ENCODE data around the gene EEPD1.

The EEPD1 gene

DNA sequence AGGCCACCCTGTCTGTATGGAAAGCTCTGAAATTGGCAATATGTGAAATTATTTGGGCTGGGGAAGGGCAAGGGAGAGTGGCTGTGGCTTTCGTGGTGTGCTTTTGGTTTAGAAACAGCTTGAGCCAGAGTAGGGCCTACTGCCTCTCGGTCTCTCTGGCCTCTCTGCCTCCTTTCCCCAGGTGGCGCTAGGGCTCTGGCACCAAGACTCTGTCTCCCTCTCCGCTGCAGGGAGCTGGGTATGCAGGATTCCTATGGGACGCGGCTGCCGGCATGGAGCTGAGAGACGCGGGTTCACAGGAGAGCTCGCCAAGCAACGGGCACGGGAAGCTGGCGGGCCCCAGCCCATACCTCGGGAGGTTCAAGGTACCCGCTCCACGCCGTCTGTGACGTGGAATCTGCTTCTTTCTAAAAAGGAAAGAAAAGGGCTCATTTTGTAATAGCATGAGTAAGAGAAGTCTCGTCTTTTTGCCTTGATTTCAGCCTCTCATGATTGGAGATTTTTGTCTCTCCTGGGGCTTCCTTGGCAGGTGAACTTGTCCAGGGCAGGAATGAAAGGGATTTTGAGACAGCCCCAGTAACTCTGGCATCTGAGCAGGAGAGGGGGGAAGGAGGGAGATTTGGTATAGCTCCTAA lies 131.5 kb downstream of the EEPD1 start:
- no peak for DNase-seq

DNA sequence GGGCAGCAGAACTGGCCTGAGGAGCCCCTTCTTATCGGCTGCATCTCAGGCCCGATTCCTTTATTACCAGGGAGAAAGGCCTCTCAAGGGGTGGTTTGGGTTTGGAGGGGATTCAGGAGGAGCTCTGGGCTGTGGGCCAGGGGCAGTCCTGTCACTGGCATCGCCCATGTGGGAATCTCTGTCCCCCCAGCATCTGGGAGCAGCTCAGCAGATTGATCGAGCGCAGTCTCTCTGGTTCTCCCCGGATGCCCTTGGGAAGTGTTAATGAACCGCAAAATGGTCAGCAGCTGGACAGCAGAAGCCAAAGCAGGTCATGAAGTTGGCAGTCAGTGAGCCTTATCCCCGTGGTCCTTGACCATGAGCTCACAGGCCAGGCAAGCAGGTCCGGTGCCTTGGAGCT lies 132.2 kb downstream of the EEPD1 start:
- DNase-seq, result no peak

DNA sequence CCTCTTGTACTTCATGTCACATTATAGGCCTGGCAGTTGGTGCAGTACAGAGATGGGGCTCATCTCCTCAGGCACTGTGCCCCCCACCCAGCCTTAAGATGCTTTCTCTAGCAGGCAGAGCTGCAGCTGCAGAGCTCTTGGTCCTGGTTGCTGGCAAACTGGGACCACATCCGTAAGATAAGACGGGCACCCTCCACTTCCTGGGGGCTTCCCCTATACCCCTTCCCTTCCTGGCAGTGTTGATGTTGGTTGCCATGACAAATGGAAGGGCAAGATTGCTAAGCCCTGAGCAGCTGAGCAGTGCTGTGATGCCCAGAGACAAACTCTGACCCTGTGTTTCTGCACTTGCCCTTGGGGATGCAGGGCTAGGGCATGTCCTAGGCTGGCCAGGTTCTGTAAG lies 133.2 kb downstream of the EEPD1 start:
- no peak for DNase-seq

DNA sequence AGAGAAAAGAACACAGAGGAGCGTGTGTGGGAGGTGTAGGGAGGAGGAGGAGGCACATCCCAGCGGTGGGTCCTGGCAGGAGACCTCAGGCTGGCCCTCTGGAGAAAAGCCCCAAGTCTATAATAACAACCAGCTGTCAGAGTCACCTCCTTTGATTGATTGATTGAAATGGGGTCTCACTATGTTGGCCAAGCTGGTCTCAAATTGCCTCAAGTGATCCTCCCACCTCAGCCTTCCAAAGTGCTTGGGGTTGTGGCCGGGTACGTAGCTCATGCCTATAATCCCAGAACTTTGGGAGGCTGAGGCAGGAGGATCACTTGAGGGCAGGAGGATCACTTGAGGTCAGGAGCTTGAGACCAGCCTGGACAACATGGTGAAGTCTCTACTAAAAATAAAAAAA lies 133.6 kb downstream of the EEPD1 start:
- no peak for DNase-seq

DNA sequence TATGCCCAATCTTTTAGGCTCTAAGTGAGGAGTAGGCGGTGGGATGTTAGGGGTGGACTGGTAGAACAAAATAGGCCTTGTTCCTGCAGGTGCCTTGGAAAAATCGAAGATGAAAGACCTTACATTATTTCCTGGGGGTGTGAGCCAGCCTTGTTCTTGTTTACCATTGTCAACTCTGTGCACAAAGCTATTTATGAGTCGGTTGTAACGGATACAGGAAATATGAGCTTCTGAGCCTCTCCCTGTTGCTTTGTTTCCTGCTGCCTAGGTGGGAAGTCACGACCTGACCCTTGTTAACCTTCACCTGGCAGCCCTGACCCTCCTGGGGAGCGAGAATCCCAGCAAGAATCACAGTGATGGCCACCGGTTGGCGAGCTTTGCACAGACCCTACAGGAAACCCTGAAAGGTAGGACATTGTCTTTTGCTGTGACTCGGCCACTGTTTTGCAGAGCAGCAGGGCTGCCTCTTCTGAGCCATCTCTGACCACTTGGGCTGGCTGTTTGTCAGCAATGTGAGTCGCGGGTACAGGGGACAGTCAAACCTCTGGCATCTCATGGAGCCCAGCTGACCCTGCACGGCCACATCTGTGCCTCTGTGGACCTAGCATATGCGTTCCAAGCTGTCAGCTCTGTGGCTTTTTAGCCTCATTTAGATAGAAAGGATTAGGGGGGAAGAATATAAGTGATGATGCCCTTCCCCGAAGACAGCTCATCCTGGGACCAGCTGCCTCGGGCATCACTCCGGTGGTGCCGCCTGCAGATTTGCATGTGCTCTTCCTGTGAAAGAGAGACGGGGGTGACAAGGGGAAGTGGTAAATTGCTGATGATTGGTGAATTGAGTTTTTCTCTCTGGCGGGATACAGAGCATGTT lies 134.6 kb downstream of the EEPD1 start:
- DNase-seq, result peak; percentile 15

DNA sequence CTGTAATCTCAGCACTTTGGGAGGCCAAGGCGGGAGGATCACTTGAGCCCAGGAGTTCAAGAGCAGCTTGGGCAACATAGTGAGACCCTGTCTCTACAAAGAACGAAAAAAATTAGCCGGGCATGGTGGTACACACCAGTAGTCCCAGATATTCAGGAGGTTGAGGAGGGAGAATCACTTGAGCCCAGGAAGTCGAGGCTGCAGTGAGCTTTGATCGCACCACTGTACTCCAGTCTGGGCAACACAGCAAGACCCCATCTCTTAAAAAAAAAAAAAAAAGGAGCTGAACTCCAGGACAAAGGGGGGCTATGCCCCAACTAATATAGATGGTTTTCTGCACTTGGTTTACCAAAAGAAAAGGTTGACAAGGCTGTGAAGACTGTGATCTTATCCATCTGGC lies 135.4 kb downstream of the EEPD1 start:
- DNase-seq, result no peak

DNA sequence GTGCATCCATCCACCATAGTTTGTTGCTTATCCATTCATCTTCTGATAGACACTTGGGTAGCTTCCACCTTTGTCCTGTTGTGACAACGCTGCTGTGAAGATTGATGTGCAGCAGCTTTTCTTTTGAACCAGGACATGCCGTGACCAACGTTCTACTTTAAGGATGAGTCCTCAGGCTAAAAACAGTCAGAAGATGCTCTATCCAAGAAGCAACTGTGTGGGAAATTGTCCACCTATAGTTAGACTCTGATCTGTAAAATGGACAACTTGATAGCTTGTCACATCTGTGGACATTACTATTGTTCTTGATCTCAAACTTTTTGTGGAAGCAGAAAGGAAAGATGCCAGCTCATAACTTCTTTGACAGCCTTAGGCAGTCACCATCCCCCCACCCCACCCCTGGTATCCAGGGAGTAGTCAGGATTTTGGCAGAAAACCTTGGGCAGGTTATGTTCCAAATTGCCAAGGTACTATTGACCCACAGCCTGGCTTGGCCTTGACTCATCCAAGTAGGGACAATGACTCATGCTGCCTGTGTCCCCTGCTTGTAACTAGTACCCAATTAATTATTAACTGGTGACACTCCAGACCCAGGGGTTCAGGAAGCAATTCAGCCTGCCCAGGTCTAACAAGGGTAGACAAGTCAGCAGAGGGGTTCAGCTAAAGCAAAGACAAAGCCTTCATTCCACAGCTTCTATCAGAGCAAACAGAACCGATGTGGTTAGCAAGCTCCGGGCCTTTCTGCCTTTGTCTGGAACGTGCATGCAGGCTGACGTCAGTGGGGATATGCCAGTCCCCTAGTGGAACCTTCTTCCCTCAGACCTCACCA lies 137.0 kb downstream of the EEPD1 start:
- DNase-seq, result no peak

DNA sequence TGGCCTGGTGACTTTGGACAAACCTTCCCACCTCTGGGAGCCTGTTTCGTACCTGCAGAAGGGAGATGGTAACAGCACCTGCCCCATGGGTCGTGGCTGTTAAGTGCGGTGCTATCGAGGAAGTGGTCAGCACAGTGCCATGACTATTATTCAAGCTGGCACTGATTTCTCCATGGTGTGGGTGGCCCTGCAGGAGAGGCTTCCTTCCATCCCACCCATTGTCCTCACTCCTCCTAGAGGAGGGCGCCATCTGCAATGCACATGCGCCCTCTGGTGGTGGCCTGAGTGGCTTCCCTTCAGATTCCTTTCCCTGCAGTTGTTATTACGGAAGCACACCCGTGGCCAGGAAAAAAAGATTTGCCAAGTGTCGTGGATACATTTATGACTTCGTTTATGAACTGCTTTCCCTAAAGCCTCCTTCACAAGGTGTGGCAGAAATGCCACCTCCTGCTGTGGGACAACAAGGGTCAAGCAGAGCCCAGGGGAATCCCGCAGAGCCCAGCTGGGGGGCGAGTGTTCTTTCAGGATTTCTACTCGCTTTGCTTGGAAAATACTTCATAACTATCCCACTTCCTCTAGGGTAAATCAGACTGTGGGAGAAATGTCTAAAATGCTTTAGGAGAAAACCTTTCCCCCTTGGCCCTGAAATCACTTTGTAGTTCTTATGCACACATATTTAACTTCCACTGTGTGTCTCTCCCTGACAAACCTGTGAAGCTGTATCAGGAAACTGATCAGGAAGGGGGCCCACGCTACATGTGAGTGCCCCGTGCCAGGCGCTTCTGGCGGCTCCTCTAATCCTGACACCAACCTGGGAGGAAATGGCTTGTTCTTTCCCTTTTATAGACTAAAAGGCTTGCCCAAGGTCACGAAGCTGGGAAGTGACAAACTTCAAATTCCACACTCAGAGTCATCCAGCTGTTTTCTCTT lies 138.6 kb downstream of the EEPD1 start:
- DNase-seq, result no peak

DNA sequence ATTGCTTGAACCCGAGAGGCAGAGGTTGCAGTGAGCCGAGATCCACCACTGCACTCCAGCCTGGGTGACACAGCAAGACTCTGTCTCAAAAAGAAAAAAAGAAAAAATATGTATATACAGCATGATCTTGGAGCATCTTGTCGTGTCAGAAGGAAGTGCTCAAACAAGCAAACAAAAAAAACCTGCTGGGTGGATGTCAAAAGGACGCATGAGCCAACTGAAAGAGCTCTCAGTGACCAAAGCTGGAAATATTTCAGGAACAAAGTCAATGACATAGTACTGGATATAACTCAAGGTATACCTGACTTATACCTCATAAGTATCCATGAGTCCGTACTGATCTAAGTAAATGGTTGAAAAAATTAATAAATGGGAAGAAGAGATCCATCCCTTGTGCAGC lies 142.0 kb downstream of the EEPD1 start:
- no peak for DNase-seq

DNA sequence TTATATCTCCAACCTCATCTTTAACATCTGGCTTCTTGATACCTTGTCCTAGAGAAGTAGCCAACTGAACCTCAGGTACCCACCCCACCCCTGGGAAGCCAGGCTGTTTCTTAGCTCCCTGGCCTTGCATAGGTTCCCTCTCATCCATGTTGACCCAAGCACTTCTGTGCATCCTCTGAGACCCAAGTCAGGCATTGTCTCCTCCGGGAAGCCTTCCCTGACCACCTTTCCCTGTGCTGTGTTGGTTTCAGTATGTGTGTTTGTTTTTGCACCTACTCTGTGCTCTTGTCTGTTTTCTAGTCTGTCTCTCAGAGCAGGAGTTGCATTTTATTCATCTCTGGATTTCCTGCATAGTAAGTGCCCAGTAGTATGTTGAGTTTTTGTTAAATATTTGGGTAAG lies 143.2 kb downstream of the EEPD1 start:
- DNase-seq, result no peak

DNA sequence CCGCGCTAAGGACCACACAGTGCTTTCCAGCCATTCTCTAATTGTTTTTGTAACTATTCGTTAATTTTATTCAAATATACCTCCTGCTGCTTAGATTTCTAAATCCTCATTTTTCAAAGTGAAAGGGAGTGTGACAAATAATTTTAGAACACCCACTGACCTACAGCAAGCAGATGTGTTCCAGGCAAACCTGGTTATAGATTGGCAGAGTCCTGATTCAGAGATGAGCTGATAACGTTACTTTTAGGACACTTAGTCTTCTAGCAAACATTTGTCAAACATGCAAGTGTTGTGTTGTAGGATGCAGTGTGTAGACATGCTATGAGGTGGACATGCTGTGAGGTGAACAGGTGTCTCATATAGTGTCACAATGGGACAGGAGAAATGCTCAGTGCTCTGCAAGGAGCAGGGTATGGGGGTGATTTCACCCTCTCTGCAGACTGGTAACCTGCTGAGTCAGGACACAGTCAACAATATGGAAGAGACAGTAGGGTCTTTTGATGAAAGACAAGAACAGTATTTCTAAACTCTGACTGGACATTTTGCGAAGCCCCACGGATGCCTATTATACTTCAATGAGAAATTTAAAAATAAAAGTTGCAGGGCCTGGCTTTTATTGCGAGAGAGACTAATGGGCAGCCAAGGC lies 144.4 kb downstream of the EEPD1 start:
- DNase-seq, result no peak

DNA sequence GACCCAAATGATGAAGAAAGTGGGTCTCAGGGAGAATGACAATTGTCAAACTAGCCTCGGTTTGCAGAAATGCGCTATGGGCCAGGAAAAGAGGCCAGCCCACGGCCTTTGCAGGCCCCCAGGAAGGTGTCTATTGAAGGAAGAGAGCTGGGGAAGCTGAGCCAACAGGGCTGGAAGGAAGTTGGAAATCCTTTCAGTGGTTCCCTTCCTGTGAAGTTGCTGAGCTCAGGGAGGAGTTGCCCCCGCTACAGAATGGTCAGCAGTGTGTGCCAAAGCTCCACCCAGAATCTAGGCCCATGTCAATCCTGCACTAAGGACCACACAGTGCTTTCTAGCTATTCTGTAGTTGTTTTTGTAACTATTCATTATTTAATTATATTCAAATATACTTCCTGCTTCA lies 145.1 kb downstream of the EEPD1 start:
- DNase-seq, result no peak

DNA sequence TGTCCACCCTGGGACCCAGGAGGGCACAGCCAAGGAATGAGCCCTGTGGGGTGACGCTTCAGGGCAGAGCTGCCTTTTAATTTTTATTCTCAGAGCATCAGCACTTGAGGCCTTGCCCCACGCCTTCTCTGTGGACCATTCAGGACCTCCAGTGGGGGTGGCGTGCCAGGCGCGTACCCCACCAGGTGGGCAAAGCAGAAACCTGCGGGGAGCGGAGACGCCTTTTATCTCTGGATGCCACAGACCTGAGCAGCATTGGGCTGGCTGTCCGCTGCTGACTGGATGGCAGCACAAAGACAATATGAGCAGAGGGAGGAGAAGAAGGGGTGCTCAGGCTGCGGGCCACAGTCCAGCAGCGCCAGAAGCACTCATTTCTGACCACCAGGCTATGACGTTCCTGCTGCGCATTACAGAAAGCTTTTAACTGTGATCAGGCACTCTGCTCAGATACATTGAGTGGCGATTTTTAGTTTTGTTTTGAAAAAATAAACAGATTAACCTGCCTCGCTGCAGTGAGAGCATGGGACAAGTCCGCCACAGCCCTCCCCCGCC lies 146.2 kb downstream of the EEPD1 start:
- no peak for DNase-seq

DNA sequence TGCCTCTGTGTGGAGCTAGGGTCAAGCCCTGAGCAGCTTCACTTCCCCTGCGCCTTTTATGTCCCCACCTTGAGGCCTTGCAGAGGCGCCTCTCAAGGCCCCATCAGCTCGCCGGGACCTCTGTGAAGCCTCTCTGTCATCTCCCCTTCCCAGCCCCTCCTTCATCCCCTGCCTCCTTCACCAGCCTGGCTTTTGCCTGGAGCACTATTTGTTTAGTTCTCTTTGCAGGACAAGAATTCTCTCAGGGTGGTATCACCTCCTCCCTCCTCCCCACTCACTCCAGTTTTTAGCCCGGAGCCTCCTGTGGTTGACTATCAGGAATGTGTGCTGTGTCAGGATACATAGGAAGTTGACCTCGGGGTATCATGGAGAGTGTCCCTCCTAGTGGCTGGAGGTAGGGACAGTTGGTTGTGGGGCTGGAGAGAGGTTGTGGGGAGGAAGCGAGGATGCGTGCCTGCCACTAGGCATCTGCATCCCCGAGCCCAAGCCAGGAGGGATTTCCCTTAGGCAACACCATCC lies 146.8 kb downstream of the EEPD1 start:
- no peak for DNase-seq

DNA sequence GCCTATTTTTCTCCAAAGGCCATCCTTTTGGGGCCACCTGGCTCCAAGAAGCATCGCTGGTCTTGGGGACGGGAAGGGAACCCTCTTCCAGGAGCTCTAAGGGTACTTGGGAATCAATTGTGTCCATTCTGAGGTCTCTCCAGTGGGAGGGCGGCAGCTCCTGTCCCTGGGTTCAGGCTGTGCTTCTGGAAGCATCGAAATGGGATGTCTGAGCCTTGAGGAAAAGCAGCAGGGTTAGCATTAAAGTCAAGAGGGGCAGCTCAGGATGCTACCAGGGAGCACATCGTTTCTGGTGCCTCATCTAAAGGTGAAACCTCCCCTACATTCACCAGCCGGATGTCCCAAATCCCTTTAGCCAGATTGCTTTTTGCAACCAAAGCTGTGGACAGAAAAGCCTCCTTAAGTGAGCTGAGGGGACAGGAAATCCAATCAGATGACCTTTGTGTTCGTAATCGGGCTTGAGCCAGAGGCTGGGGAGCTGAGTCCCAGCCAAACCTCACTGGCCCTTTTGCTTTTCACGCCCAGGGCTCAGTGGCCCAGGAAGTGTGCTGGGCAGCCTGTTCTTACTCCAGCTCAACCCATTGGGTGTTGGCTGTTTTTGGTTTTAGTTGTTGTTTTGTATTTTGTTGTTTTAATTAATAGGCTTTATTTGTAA lies 147.8 kb downstream of the EEPD1 start:
- DNase-seq, result no peak

DNA sequence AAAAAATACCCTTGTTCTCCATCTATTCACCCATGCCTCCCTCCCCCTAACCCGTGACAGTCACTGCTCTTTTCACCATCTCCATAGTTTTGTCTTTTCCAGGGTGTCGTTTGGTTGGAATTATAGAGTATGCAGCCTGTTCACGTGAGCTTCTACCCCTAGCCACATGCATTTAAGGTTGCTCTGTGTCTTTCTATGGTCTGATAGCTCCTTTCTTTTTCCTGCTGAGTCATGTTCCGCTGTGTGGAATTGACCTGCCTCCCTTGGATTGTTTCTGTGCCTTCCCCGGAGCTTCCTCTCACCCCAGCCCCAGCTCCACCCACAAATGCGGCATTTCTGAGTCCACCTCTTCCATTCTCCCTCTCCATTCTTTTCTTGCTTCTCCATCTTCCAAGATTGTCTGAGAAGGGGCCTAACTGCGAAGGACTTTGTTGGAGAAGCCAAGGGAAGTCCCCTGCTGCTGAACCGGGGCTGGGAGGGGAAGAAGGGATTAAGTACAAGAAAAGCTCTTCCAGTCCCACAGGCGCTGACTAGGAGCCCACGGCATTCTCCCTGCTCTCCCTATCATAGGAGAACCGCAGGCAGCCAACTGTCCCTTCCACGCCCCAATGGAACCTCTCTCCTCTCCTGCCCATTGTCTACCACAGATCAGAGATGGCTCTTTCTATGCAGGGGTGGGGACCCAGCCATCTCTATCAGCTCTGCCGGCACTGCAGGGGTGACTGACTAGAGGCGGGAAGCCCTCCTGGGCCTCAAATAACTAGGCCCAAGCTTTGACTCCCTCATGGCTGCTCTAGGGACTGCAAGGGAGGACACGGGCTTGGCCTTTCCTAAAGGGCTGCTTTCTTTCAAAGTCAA lies 149.1 kb downstream of the EEPD1 start:
- DNase-seq, result no peak

DNA sequence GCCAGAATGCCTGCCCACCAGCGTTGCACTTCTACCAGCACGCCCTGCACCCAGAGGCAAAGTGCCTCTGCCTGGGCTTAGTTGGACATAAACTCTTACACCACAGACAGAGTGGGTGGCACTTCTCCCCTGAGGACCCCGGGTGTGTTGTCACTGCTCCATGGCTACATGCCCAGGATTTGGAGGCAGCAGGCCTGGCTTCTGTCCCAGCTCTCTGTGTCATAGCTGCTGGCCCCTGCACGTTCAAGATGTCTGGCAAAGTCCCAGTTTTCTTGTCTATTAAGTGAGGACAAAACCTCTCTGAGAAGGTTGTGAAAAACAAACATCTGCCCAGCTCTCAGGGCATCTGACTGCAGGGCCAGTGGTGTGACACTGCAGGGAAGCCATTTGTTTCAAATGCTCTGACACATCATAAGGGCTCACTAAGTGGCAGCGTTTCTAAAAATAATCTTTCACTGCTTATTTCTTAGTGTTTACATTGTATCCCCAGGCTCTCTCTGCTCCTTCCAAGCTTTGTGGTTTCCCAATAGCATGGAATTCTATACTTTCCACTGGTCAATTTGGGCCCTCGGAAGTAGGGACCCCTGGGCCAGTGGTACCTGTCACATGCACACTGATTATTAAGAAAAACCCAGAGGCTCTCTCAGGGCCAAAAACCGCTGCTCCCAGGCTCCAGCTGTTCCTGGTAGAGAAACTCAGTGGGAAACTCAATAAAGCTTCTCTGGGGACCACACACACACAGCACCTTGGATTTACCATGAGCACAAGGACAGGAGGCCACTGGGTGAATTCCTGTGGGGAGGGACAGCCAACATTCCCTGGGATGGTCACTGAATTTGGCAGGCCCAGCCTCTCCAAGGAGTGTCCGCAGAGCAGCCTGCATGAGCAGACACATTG lies 150.4 kb downstream of the EEPD1 start:
- no peak for DNase-seq

DNA sequence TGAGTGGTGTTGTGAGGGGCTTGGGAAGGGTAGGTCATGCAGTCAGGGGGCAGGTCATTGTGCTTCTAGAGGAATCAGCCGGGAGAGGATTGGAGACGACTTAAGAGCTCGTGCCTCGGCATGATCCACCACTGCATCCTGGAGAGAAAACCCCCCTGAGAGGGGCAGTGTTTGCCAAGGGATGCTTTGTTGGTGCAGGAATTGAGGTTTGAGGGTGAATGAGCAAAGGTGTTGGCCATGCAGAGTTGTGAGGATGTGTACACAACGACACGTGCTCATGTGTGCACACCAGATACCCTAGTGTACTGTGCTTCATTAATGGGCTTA lies 151.0 kb downstream of the EEPD1 start:
- DNase-seq, result no peak

DNA sequence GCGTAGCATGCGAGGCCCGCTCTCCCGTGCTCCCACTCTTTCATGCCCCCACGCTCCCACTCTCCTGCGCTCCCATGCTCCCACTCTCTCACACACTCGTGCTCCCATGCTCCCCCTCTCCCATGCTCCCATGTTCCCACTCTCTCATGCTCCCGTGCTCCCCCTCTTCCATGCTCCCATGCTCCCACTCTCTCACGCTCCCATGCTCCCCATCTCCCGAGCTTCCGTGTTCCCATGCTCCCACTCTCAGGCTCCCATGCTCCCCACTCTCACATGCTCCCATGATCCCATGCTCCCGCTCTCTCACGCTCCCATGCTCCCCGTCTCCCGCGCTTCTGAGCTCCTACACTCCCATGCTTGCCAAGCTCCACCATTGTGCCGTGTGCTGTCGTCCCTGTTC lies 152.2 kb downstream of the EEPD1 start:
- DNase-seq, result no peak
